Thyroid gland (tissue), 4 donors: ENCODE results near the gene RBBP9. TPM values are rescaled to one million over a fixed set of nuclear protein-coding genes. Genes with fewer than 3 reads are reported as not detected.

Experiments
- DNase-seq, 2 donors: peaks; one replicate each; pipeline ENCODE4 v3.0.0-alpha.2; 2019
- H3K27ac ChIP-seq, 3 donors: fragments of 200-600 bp; sonication (generic); 1 replicate in 2 of 3; 2 replicates in 1 of 3; pipeline ENCODE4 v1.5.1; 2016 to 2019; ENCODE audit warnings: mild to moderate bottlenecking in 1 of 3, moderate library complexity in 1 of 3
- H3K27me3 ChIP-seq: fragments of 200-600 bp; sonication (generic); one replicate; pipeline ENCODE4 v1.5.1; 2019
- H3K36me3 ChIP-seq, 2 donors: fragments of 200-600 bp; sonication (generic); one replicate each; pipeline ENCODE4 v1.5.1; 2016 to 2019
- H3K4me1 ChIP-seq, 2 donors: fragments of 200-600 bp; sonication (generic); one replicate each; pipeline ENCODE4 v1.5.1; 2017 to 2019
- H3K4me3 ChIP-seq, 3 donors: fragments of 200-600 bp; sonication (generic); replicated peaks in 1 of 3; 1 replicate in 2 of 3; 2 replicates in 1 of 3; pipeline ENCODE4 v1.5.1; 2016; ENCODE audit warnings: mild to moderate bottlenecking in 1 of 3
- H3K9me3 ChIP-seq: fragments of 200-600 bp; sonication (generic); one replicate; pipeline ENCODE4 v1.5.1; 2017
- CTCF ChIP-seq, 6 experiments: fragments of 200-600 bp in 3 of 6; fragments of 450-650 bp in 3 of 6; sonication (generic) in 3 of 6; IDR thresholded peaks; one replicate each; pipeline ENCODE4 v1.5.1; 2016 to 2019; ENCODE audit warnings: antibody characterized with exemption in 6 of 6, mild to moderate bottlenecking in 2 of 6, inconsistent platforms in 1 of 6, moderate library complexity in 1 of 6
- POLR2A ChIP-seq, 2 donors: fragments of 450-650 bp; IDR thresholded peaks; one replicate each; pipeline ENCODE4 v1.6.1; 2017; ENCODE audit warnings: antibody characterized with exemption in 2 of 2, mild to moderate bottlenecking in 2 of 2, moderate library complexity in 1 of 2
- WGBS, 2 donors: methylation state at CpG; one replicate each; pipeline ENCODE4 v1.1.5; 2017; 5-methylcytosine and 5-hydroxymethylcytosine counted together
- intact Hi-C: fragments of 100-400 bp; cut with DNase I; formaldehyde crosslinking; loops from one replicate; pipeline ENCODE4 v1.15.1; 2023
- microRNA counts, 2 donors: library from miRNA; unstranded; fragments of <30 nt; microRNA quantifications; one replicate each; lab custom pipeline; 2016 to 2017
- microRNA-seq: library from miRNA; unstranded; fragments of <30 nt; microRNA quantifications from one replicate; pipeline ENCODE4, GENCODE V29; 2016
- small RNA-seq: library from RNA; depleted of rRNA; stranded (forward); fragments of <200 nt; gene quantifications from one replicate; pipeline ENCODE3, GENCODE V24; 2016
- total RNA-seq, 4 donors: library from RNA; depleted of rRNA; stranded (reverse); fragments of >200 nt; gene quantifications; one replicate each; pipeline ENCODE4 v1.2.3, GENCODE V29; 2016

The RBBP9 gene
- total RNA-seq, 4 donors from 2014 or later, result 51.5 to 106 (median 66.3) TPM

DNA sequence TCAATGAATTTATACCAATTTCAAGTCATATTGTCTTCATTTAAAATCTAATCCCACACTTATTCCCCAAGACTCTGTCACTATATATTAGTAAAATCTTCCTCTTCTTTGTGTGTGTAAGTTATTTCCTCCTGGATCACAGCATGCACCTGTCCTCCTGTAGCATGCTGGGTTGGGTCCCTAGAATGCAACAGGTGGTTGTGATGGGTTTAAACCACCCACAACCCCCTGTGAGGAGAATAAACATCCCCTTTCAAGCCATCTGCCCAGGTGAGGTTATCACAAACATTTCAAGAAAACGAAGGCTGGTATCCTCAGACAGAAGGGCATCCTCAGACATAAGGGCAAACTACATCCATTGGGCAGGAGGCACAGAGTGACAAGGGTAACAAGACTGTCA is 56.6 kb downstream of the RBBP9 start:
- 14 to 67% methylated on average over 1 of the region's 1 CpG for WGBS, 2 donors
- TF ChIP-seq POLR2A (IDR thresholded peaks at IDR 0.05) (no peak), CTCF (IDR thresholded peaks at IDR 0.05) (no peak)
- no peak overlapping the region for H3K4me3 ChIP-seq
- no peak for DNase-seq
- no peaks in the 10 kb centered on the region for H3K9me3 ChIP-seq
- H3K27ac ChIP-seq, result no peak overlapping the region
- no peaks in the 10 kb centered on the region for H3K27me3 ChIP-seq
- intact Hi-C loops, result no loop called here
- H3K4me1 ChIP-seq, result peaks cover 8 to 16% of the 10 kb centered on the region in 2 donors
- H3K36me3 ChIP-seq, result no peaks in the 10 kb centered on the region

DNA sequence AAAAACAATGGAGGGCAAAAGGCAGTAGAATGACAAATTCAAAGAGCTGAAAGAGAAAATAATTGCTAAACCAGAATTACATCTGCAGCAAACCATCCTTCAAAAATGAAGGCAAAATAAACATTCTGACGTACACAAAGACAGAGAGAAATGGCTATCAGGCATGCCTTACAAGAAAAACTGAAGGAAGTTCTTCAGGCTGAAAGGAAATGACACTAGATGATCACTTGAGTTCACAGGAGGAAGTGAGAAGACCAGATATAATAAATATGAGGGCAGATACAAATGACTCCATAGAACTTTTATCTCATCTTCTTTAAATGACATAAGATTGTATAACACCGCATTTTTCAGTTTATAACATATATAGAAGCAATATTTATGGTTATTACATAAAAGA is 60.2 kb downstream of the RBBP9 start:
- H3K36me3 ChIP-seq, result no peaks in the 10 kb centered on the region
- H3K27ac ChIP-seq, result no peak overlapping the region
- TF ChIP-seq CTCF (IDR thresholded peaks at IDR 0.05), result no peak
- no peak for TF ChIP-seq POLR2A (IDR thresholded peaks at IDR 0.05)
- no peak overlapping the region for H3K4me3 ChIP-seq
- no peaks in the 10 kb centered on the region for H3K27me3 ChIP-seq
- no peak for DNase-seq
- no peaks in the 10 kb centered on the region for H3K4me1 ChIP-seq
- 83 to 86% methylated on average over 2 of the region's 2 CpGs for WGBS, 2 donors
- intact Hi-C loops, result no loop called here
- H3K9me3 ChIP-seq, result no peaks in the 10 kb centered on the region

MicroRNA genes within 50 kb of the gene (microRNA counts, 767-probe panel; counts per million panel counts)
- microRNA hsa-miR-3192 (lab: Ali Mortazavi, UCI), result 0 counts per million in 2 donors

Small RNAs within 50 kb of the gene (microRNA-seq; reads per million reads assigned to microRNA genes)
- gene MIR3192, result not detected

Small RNAs within 50 kb of the gene (small RNA-seq; reads per million reads assigned to genes)
- gene MIR3192, result not detected

Other genes with a start within 250 kb of the RBBP9 start
- 10 to 100 TPM; 14.8 to 17.3 (median 15.9) TPM for gene ZNF133, start 208.7 kb downstream of the RBBP9 start, total RNA-seq
- gene DZANK1, start 30.2 kb downstream of the RBBP9 start, total RNA-seq, result 10 to 100 TPM in 1 of 4 donors, 1 to 10 TPM in 3; 6.7 to 10.6 (median 8.5) TPM
- gene POLR3F, start 29.8 kb downstream of the RBBP9 start, total RNA-seq, result 10 to 100 TPM; 10.2 to 18.1 (median 13.9) TPM
- 10 to 100 TPM; 60.5 to 94.1 (median 84.6) TPM for gene SEC23B, start 10.7 kb upstream of the RBBP9 start, total RNA-seq
- gene SMIM26, start 70.2 kb upstream of the RBBP9 start, total RNA-seq, result 100 to 1,000 TPM; 113 to 243 (median 132) TPM
- gene DTD1, start 90.8 kb upstream of the RBBP9 start, total RNA-seq, result 10 to 100 TPM; 42.7 to 57.6 (median 52.4) TPM